ENCODE measurements around the gene ROBO1.

GRCh38 chr3:79473993-79474392, 293.8 kb downstream of the ROBO1 start:
- TF ChIP-seq POLR2A (IDR thresholded peaks at IDR 0.05) (no peak), POLR2AphosphoS5 (IDR thresholded peaks at IDR 0.05) (no peak), CTCF (IDR thresholded peaks at IDR 0.05) (no peak)
